HG03521 (cell line): Measurements from ENCODE around the gene TEX101.
"Not testable (repeated sequence)": the region's sequence is repeated elsewhere in the genome, so short reads cannot be mapped to it uniquely, and the experiment has no call there.

Experiments
- ATAC-seq: cut with Tn5 transposase; IDR thresholded peaks from one replicate; pipeline ENCODE4 v1.9.1; 2021; ENCODE audit warnings: mild to moderate bottlenecking, moderate library complexity; ENCODE audit not compliant: unreplicated experiment

TEX101 gene

GRCh38 chr19:43416951-43417623 lies 2.4 kb downstream of the TEX101 start:
- no peak for ATAC-seq

- no peak for ATAC-seq
Measured at GRCh38 chr19:43420954-43421353, 6.3 kb downstream of the TEX101 start.

GRCh38 chr19:43422000-43422688 lies 7.5 kb downstream of the TEX101 start:
- ATAC-seq = no peak

GRCh38 chr19:43422689-43423066 lies 8.0 kb downstream of the TEX101 start:
- no peak for ATAC-seq

- no peak for ATAC-seq
Measured at GRCh38 chr19:43423779-43424178, 9.1 kb downstream of the TEX101 start.

GRCh38 chr19:43425567-43426392 lies 11.1 kb downstream of the TEX101 start:
- no peak for ATAC-seq

- ATAC-seq = no peak
Measured at GRCh38 chr19:43429395-43429794, 14.7 kb downstream of the TEX101 start.

GRCh38 chr19:43430142-43430710 lies 15.5 kb downstream of the TEX101 start:
- ATAC-seq = no peak

- ATAC-seq = no peak
Measured at GRCh38 chr19:43430976-43431375, 16.3 kb downstream of the TEX101 start.

GRCh38 chr19:43433358-43433673 lies 18.6 kb downstream of the TEX101 start:
- no peak for ATAC-seq

- ATAC-seq = no peak
Measured at GRCh38 chr19:43433689-43434088, 19.0 kb downstream of the TEX101 start.

- no peak for ATAC-seq
Measured at GRCh38 chr19:43435775-43436174, 21.1 kb downstream of the TEX101 start.

- ATAC-seq = not testable (repeated sequence)
Measured at GRCh38 chr19:43437284-43437683, 22.6 kb downstream of the TEX101 start.

GRCh38 chr19:43437712-43438111 lies 23.0 kb downstream of the TEX101 start:
- no peak for ATAC-seq

GRCh38 chr19:43438291-43439031 lies 23.8 kb downstream of the TEX101 start:
- ATAC-seq = no peak

- no peak for ATAC-seq
Measured at GRCh38 chr19:43439032-43439708, 24.5 kb downstream of the TEX101 start.

- ATAC-seq = no peak
Measured at GRCh38 chr19:43439709-43440063, 25.0 kb downstream of the TEX101 start.

GRCh38 chr19:43441716-43442115 lies 27.0 kb downstream of the TEX101 start:
- ATAC-seq = no peak

GRCh38 chr19:43444091-43444490 lies 29.4 kb downstream of the TEX101 start:
- not testable (repeated sequence) for ATAC-seq

GRCh38 chr19:43444531-43445287 lies 30.0 kb downstream of the TEX101 start:
- no peak for ATAC-seq
